Esophagus (tissue), 2 donors: ENCODE data around the gene ARVCF. TPM values are rescaled to one million over a fixed set of nuclear protein-coding genes. Genes with fewer than 3 reads are reported as not detected.
A peak's percentile ranks its signal among the peaks of the same experiment; 100 is the strongest.

ENCODE experiments used
- H3K27ac ChIP-seq, 2 donors: one replicate each; pipeline ENCODE4 v1.5.1; 2013; ENCODE audit warnings: low read depth in 2 of 2, mild to moderate bottlenecking in 2 of 2, inconsistent platforms in 1 of 2, low read length in 1 of 2, moderate library complexity in 1 of 2
- H3K27me3 ChIP-seq, 2 donors: one replicate each; pipeline ENCODE4 v1.6.1; 2013; ENCODE audit warnings: low read length in 2 of 2, control low read depth in 1 of 2, mild to moderate bottlenecking in 1 of 2; ENCODE audit not compliant: insufficient read depth in 2 of 2, control insufficient read depth in 1 of 2
- H3K36me3 ChIP-seq, 2 donors: one replicate each; pipeline ENCODE4 v1.6.1; 2013; ENCODE audit warnings: low read length in 1 of 2; ENCODE audit not compliant: control insufficient read depth in 2 of 2, insufficient read depth in 2 of 2
- H3K4me1 ChIP-seq, 2 donors: one replicate each; pipeline ENCODE4 v1.6.1; 2013; ENCODE audit warnings: low read length in 1 of 2; ENCODE audit not compliant: control insufficient read depth in 2 of 2, insufficient read depth in 2 of 2
- H3K4me3 ChIP-seq, 2 donors: one replicate each; pipeline ENCODE4 v1.5.1; 2013; ENCODE audit warnings: low read length in 2 of 2, mild to moderate bottlenecking in 2 of 2, low read depth in 1 of 2, moderate library complexity in 1 of 2
- H3K9me3 ChIP-seq, 2 donors: one replicate each; pipeline ENCODE4 v1.6.1; 2013; ENCODE audit warnings: mild to moderate bottlenecking in 2 of 2, low read depth in 1 of 2, low read length in 1 of 2, moderate library complexity in 1 of 2; ENCODE audit not compliant: control insufficient read depth in 2 of 2, insufficient read depth in 1 of 2
- WGBS, 2 donors: extraction: QIAGEN DNeasy Blood & Tissue Kit; methylation state at CpG; one replicate each; pipeline ENCODE4 v1.1.7; 2013; 5-methylcytosine and 5-hydroxymethylcytosine counted together
- polyA plus RNA-seq, 2 donors: library from polyadenylated mRNA; stranded (reverse); fragments of 200-250 nt; gene quantifications; one replicate each; pipeline ENCODE4 v1.2.3, GENCODE V29; 2013
- donor health status: healthy with polysubstance abuse.
- donor health status: Bipolar disorder and iron deficiency.

The ARVCF gene
- polyA plus RNA-seq, 2 donors: 3.4 to 5.5 TPM

DNA sequence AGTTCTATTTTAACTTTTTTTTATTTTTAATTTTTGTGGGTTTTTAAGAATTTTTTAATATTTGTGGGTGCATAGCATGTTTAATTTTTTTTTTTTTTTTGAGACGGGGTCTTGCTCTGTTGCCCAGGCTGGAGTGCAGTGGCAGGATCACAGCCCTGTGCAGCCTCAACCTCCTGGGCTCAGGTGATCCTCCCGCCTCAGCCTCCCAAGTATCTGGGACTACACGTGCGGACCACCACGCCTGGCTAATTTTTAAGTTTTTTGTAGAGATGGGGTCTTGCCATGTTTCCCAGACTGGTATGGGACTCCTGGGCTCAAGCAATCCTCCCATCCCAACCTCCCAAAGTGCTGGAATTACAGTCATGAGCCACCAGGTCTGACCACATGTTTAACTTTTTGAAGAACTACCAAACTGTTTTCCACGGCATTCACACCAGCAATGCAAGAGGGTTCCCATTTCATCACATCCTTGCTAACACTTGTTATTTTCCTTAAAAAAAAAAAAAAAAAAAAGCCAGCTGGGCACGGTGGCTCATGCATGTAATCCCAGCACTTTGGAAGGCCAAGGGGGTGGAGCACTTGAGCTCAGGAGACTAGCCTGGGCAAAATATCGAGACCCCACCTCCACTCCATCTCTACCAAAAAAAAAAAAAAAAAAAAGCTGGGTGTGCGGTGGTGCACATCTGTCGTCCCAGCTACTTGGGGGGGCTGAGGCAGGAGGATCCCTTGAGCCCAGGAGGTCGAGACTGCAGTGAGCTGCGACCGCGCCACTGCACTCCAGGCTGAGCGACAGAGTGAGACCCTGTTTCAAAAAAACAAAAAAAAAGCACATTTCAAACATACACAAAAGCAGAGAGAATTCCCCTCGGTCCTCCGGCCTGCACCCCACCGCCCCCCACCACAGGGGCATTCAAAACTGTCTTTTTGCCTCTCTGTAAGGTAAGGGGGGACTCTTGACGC lies 58.3 kb downstream of the ARVCF start:
- H3K27ac ChIP-seq: peak overlapping the region in 1 of 2 donors; percentile 22
- H3K36me3 ChIP-seq: no peaks in the 10 kb centered on the region
- H3K9me3 ChIP-seq: no peaks in the 10 kb centered on the region
- peaks cover 11 to 38% of the 10 kb centered on the region in 2 donors for H3K4me1 ChIP-seq
- H3K4me3 ChIP-seq: peak overlapping the region in 1 of 2 donors; percentile 9
- H3K27me3 ChIP-seq: no peaks in the 10 kb centered on the region
- 66 to 69% methylated on average over 18 to 19 of the region's 19 CpGs for WGBS, 2 donors

DNA sequence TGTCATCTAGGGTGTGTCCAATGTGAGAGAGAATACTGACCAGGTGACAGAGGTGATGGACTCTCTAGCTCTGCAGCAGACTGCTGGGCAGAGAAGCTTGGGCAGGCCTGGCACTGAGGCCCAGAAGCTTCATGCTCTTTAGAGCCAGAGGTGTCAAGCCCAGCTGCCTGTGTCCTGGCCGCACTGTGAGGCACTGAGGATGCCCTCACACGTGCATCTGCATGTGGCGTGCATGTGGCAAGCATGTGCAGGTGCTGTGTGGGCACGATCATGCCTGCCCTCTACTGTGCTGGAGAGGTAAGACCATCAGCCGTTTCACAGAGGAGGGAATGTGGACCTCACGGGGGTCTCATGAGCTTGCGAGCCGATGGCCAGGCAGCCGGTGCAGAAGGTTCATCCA lies 59.2 kb downstream of the ARVCF start:
- 89 to 93% methylated on average over 9 of the region's 9 CpGs for WGBS, 2 donors
- Histone ChIP-seq H3K36me3 (no peaks in the 10 kb centered on the region), H3K4me3 (no peak overlapping the region), H3K27me3 (no peaks in the 10 kb centered on the region), H3K9me3 (no peaks in the 10 kb centered on the region), H3K4me1 (peaks cover 9 to 33% of the 10 kb centered on the region in 2 donors), H3K27ac (no peak overlapping the region)

DNA sequence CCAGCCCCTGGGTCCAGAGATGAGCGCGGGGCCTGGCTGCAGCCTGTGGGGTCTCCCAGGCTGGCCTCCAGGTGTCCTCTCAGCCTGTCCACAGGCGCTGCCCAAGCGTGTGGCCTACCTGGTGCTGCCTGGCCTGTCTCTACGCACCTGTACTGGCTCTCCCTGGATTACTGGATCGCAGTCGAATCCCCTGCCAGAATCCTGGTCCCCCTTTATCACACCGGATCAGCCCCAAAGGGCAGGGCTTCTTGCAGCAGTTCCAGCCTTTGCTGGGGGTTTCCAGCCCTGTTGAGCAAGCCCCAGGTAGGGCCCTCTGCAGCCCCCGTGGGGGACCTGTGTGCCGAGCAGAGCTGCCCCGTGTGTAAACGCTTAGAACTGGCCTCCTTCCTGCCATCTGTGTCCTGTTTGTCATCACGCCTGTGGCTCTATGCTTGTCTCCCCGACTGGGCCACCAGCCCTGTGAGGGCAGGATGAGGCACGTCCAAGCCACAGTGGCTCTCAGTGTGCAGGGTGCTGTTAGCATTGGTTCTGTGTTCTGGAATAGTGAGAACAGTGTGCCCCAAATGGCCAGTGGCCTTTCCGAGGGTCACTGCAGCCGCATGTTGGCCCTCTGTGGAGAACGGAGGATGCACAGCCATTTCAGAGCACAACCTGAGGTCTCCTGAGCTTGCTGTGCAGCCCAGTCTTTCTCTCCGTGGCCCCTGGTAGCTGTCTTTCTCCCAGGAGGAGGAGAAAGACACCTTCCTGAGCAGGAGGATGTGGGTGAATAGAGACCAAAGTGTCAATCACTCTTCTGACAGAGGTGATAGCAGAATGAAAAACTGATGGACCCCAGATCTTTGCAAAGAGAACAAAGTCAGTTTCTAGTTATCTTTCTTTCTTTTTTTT lies 61.1 kb downstream of the ARVCF start:
- Histone ChIP-seq H3K4me1 (peaks cover 9 to 26% of the 10 kb centered on the region in 2 donors), H3K9me3 (no peaks in the 10 kb centered on the region), H3K27ac (peak overlapping the region; percentile 17 to 38), H3K4me3 (no peak overlapping the region), H3K36me3 (no peaks in the 10 kb centered on the region), H3K27me3 (no peaks in the 10 kb centered on the region)
- 51 to 53% methylated on average over 19 of the region's 19 CpGs for WGBS, 2 donors

DNA sequence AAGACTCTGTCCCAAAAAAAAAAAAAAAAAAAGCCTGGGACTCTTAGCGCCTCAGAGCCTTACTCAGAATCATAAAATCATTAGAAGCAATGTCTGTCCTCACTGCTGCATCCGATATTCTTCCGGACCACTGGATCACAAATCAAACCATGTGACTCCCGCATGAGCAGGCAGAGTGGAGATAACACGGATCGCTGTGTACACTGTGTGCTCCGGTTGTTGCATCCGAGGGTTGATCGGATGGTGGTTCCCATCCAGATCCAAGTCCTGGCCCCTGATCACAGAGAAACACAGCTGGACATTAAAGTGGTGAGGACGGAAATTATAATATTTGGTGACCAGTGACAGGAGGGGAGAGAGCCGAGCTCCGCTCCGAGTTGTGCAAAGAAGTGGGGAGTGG lies 65.3 kb downstream of the ARVCF start:
- Histone ChIP-seq H3K4me1 (peaks cover 4 to 14% of the 10 kb centered on the region in 2 donors), H3K4me3 (no peak overlapping the region)
- WGBS, 2 donors: 87 to 92% methylated on average over 13 of the region's 13 CpGs

DNA sequence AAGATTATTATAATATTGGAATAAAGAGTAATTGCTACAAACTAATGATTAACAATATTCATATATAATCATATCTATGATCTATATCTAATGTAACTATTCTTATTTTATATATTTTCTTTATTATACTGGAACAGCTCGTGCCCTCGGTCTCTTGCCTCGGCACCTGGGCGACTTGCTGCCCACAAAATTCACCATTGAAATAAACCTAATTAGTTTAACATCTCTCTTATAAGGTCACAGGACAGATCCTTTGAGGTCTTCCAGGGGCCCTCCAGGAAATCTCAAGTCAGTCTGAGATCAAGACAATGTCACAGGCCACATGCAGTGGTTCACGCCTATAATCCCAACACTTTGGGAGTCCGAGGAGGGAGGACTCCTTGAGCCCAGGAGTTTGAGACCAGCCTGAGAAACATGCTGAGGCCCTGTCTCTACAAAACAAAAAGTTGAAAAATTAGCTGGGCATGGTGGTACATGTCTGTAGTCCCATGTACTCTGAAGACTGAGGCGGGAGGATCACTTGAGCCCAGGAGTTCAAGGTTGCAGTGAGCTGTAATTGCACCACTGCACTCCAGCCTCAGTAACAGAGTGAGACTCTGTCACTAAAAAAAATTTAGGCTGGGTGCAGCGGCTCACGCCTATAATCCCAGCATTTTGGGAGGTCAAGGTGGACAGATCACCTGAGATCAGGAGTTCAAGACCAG lies 68.4 kb downstream of the ARVCF start:
- Histone ChIP-seq H3K36me3 (no peaks in the 10 kb centered on the region), H3K27ac (no peak overlapping the region), H3K4me1 (peaks cover 2% of the 10 kb centered on the region in 2 donors), H3K27me3 (no peaks in the 10 kb centered on the region), H3K9me3 (no peaks in the 10 kb centered on the region), H3K4me3 (no peak overlapping the region)
- WGBS, 2 donors: 73 to 81% methylated on average over 9 of the region's 9 CpGs

More for the DNA sequence above, 65.3 kb downstream of the ARVCF start:
- H3K9me3 ChIP-seq: no peaks in the 10 kb centered on the region
- no peak overlapping the region for H3K27ac ChIP-seq
- no peaks in the 10 kb centered on the region for H3K36me3 ChIP-seq
- no peaks in the 10 kb centered on the region for H3K27me3 ChIP-seq

DNA sequence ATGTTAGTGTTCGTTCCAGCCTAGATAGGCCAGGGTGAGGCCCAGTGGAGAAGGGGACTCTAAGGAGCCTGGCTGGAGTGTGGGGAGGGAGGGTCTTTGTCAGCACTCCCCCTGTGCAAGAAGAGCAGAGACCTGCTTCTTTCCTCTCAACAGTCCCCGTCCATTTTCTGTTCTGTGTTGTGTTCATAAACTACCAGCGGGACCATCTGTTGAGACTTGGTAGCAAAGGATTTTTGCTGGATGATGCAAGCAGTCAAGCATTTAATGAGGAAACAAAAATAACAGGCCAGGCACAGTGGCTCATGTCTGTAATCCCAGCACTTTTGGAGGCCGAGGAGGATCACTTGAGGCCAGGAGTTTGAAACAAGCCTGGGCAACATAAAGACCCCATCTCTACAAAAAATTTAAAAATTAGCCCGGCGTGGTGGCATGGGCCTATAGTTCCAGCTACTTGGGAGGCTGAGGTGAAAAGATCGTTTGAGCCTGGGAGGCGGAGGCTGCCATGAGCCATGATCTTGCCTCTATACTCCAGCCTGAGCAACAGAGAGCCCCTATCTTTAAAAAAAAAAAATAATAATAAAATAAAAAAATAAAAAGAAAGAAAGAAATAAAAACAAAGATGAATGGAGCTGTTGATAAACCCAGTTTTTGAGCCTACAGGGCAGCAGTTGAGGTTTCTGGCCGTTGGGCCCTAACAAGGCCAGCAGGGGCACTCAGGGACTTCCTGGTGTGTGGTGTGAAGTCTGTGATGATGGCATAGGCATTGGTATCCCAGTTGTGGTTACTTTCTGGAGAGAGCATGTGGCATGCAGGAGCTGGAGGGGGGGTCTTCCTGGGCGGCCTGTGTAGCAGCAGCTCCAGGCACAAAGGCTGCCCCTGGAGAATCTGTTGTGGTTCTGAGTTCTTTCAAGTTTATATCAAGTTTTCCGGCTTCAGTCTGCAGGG lies 73.3 kb downstream of the ARVCF start:
- Histone ChIP-seq H3K27ac (peak overlapping the region; percentile 90 to 94), H3K36me3 (no peaks in the 10 kb centered on the region), H3K9me3 (no peaks in the 10 kb centered on the region), H3K4me1 (peaks cover 0 to 17% of the 10 kb centered on the region in 2 donors), H3K27me3 (no peaks in the 10 kb centered on the region), H3K4me3 (peak overlapping the region; percentile 79 to 90)
- 55 to 57% methylated on average over 11 of the region's 11 CpGs for WGBS, 2 donors

DNA sequence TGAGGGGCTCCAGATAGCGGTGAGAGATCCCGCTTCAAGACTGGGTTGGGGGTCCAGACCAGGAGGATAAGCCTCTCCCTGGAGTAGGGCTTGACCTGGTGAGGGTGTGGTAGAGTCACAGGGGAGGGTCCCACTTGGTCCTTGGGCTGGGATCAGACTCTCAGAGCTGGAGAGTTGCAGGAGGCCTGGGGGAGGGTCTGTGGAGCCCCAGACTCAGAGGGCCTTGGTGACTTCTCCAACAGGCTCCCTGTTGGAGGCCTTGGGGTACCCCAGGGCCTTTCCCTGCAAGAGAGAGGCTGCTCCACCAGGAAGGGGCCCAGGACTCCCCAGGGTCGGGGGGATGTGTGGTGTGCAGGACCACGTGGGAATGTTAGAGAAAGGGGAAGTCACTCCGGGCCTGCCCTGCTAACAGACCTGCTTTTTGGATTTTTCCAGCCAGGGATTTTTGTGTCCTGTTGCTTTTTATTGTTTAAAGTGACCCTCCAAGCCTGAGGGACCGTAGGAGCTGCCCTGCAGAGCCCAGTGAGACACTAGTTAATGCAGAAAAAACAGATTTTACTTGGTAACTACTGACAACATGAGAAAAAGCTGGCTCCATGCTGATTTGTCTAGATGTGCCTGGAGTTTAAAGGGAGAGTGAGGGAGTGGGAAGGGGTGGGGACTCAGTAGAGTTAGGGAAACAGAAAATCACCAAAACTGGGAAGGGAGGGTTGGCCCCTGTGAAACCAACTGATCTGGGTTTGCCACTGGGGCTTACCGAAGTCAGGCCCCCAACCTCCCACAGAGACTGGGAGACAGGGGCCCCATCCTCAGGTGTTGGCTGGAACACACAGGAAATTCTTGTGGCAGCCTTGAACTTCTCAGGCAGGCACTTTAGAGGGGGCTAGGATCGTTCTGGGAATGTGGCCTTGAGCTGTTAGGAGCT lies 74.2 kb downstream of the ARVCF start:
- peak overlapping the region; percentile 90 to 94 for H3K27ac ChIP-seq
- 2 to 9% methylated on average over 8 of the region's 8 CpGs for WGBS, 2 donors
- peaks cover 0 to 17% of the 10 kb centered on the region in 2 donors for H3K4me1 ChIP-seq

More for the DNA sequence above, 74.2 kb downstream of the ARVCF start:
- H3K9me3 ChIP-seq: no peaks in the 10 kb centered on the region
- peak overlapping the region; percentile 79 to 90 for H3K4me3 ChIP-seq
- no peaks in the 10 kb centered on the region for H3K36me3 ChIP-seq
- no peaks in the 10 kb centered on the region for H3K27me3 ChIP-seq
